ENCODE data around the gene SIAH3. TPM values are rescaled to one million over a fixed set of nuclear protein-coding genes. Genes with fewer than 3 reads are reported as not detected.

The SIAH3 gene
- total RNA-seq, 5 donors from 2014 or later (not counting 1 experiment from before 2014, with no cell fraction given), result 0.19 to 4.8 (median 2.4) TPM

DNA sequence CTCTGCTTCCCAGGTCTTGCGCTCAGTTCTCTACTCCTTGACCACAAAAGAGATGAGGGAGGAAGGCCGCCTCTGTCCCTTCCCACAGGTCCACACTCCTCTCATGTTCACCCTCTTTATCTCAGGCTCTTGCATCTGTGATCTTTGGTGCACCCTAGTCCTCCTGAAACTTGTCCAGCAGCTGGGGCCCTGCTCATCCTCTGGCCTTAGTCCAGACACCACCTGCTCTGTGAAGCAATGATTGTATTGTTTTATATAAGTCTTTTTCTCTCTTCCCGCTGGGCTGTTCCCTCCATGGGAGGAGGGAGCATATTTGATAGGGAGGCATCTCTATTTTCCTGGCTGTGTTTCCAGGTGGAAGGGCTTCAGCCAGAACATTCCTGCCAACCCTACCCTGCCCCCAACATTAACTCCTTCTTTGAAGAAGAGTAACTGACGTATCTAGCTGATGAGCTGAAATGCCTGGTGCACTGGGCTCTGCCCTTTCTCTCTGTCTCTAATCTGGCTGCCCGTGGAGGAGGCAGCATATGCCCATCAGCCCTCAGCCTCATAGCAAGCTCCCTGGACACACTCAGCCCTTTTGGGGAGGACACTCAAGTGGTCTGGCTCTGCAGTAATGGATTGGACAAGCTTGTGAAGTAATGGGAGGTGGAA lies 38.2 kb upstream of the SIAH3 start:
- Histone ChIP-seq H3K4me1 (ENCODE audit: control insufficient read depth in 1 of 2, extremely low read depth in 1 of 2, insufficient read depth in 2 of 2, low read length in 2 of 2) (no peaks in the 10 kb centered on the region), H3K27me3 (replicated peaks in 1 of 2; ENCODE audit: control insufficient read depth in 2 of 2, extremely low read depth in 1 of 2, insufficient read depth in 2 of 2, low read length in 1 of 2) (peaks cover 0 to 9% of the 10 kb centered on the region in 2 experiments), H3K9me3 (no peaks in the 10 kb centered on the region), H3K36me3 (ENCODE audit: control insufficient read depth in 2 of 2, extremely low read depth in 1 of 2, insufficient read depth in 1 of 2, low read length in 1 of 2) (no peaks in the 10 kb centered on the region), H3K4me3 (ENCODE audit: control insufficient read depth in 1 of 2, extremely low read depth in 1 of 2, low read length in 1 of 2) (no peak overlapping the region), H3K27ac (ENCODE audit: low read length) (no peak overlapping the region)
- H3K27ac Mint-ChIP-seq, result no peak overlapping the region
- POLR2A ChIA-PET, result no interaction called here
- WGBS (ENCODE audit: insufficient coverage), result 83% methylated on average over 1 of the region's 5 CpGs
- no peaks in the 10 kb centered on the region for H3K9me3 Mint-ChIP-seq
- H3K27me3 Mint-ChIP-seq, result peaks cover 8 to 13% of the 10 kb centered on the region in 2 donors
- CTCF ChIA-PET, result interaction anchor here (0.7 kb wide), 2 partner anchors 63 to 200 kb away, joined by 3 to 7 read pairs; no protein-coding TSS in a partner anchor
- H3K4me1 Mint-ChIP-seq, result no peaks in the 10 kb centered on the region
- ATAC-seq (replicated peaks in 1 of 4) (no peak), DNase-seq (no peak)
- no peaks in the 10 kb centered on the region for H3K36me3 Mint-ChIP-seq
- no peak overlapping the region for H3K4me3 Mint-ChIP-seq

- POLR2A ChIA-PET, result interaction anchor here in 1 of 2 donors (0.7 kb wide), 1 partner anchor 141 kb away, joined by 4 read pairs; no protein-coding TSS in a partner anchor
- H3K27ac ChIP-seq (ENCODE audit: low read length), result no peak overlapping the region
- no peaks in the 10 kb centered on the region for H3K36me3 Mint-ChIP-seq
- CTCF ChIA-PET, result no interaction called here
- H3K27ac Mint-ChIP-seq, result no peak overlapping the region
- H3K36me3 ChIP-seq (ENCODE audit: control insufficient read depth in 2 of 2, extremely low read depth in 1 of 2, insufficient read depth in 1 of 2, low read length in 1 of 2), result no peaks in the 10 kb centered on the region
- peaks cover 0 to 1% of the 10 kb centered on the region in 2 experiments for H3K27me3 ChIP-seq (replicated peaks in 1 of 2; ENCODE audit: control insufficient read depth in 2 of 2, extremely low read depth in 1 of 2, insufficient read depth in 2 of 2, low read length in 1 of 2)
- ATAC-seq (replicated peaks in 1 of 4), result no peak
- no peaks in the 10 kb centered on the region for H3K9me3 Mint-ChIP-seq
- 94% methylated on average over 5 of the region's 7 CpGs for WGBS (ENCODE audit: insufficient coverage)
- DNase-seq, result no peak
- H3K4me1 ChIP-seq (ENCODE audit: control insufficient read depth in 1 of 2, extremely low read depth in 1 of 2, insufficient read depth in 2 of 2, low read length in 2 of 2), result no peaks in the 10 kb centered on the region
- H3K4me3 Mint-ChIP-seq, result no peak overlapping the region
- no peaks in the 10 kb centered on the region for H3K9me3 ChIP-seq
- no peak overlapping the region for H3K4me3 ChIP-seq (ENCODE audit: control insufficient read depth in 1 of 2, extremely low read depth in 1 of 2, low read length in 1 of 2)
- no peaks in the 10 kb centered on the region for H3K4me1 Mint-ChIP-seq
- H3K27me3 Mint-ChIP-seq, result peaks cover 3 to 13% of the 10 kb centered on the region in 2 donors
These were observed 34.9 kb upstream of the SIAH3 start for GRCh38 chr13:45886466-45886865.

DNA sequence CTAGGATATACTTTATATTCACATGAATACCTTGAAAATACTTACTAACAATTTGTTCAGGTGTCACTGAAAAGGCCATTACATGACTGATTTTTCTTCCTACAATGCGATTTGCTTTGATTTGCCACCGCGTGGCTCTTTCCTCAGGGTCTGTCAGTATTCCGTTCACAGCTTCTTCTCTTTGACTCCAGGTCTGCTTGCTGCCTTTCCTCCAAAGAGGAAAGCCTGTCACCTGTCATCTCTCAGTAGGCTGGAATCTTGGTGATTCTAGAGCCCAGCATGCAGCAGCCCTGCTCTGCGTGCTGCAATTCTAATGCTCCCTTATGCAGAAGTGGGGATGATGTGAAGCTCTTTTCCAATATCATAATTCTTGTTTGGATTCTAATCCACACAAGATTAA lies 33.6 kb upstream of the SIAH3 start:
- Histone ChIP-seq H3K9me3 (no peaks in the 10 kb centered on the region), H3K36me3 (ENCODE audit: control insufficient read depth in 2 of 2, extremely low read depth in 1 of 2, insufficient read depth in 1 of 2, low read length in 1 of 2) (no peaks in the 10 kb centered on the region), H3K4me3 (ENCODE audit: control insufficient read depth in 1 of 2, extremely low read depth in 1 of 2, low read length in 1 of 2) (no peak overlapping the region), H3K4me1 (ENCODE audit: control insufficient read depth in 1 of 2, extremely low read depth in 1 of 2, insufficient read depth in 2 of 2, low read length in 2 of 2) (no peaks in the 10 kb centered on the region), H3K27ac (ENCODE audit: low read length) (no peak overlapping the region), H3K27me3 (replicated peaks in 1 of 2; ENCODE audit: control insufficient read depth in 2 of 2, extremely low read depth in 1 of 2, insufficient read depth in 2 of 2, low read length in 1 of 2) (no peaks in the 10 kb centered on the region)
- Mint-ChIP-seq H3K9me3 (no peaks in the 10 kb centered on the region), H3K27me3 (peaks cover 3 to 7% of the 10 kb centered on the region in 2 donors), H3K4me3 (no peak overlapping the region), H3K27ac (no peak overlapping the region), H3K4me1 (no peaks in the 10 kb centered on the region), H3K36me3 (no peaks in the 10 kb centered on the region)
- 96% methylated on average over 4 of the region's 5 CpGs for WGBS (ENCODE audit: insufficient coverage)
- ChIA-PET CTCF (no interaction called here), POLR2A (no interaction called here)
- no peak for DNase-seq
- ATAC-seq (replicated peaks in 1 of 4), result no peak

DNA sequence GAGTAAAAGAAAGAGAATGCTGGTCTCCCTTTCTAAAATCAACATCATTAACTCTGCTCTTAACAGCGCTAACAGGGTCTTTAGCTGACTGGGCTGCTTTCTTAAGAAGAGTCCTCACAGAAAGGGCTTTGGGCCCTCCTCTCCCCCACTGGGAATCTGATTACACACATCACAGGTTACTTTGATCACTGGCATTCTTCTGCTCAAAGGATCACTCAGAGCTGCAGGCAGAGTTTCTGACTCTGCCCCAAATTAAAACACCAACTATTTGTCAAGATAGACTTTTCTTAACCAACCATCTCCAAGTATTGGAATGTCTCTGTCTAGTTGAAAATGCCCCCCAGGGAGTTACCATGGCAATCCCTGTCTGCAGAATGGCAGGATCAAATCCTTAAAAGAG lies 31.1 kb upstream of the SIAH3 start:
- Histone ChIP-seq H3K27ac (ENCODE audit: low read length) (no peak overlapping the region), H3K4me1 (ENCODE audit: control insufficient read depth in 1 of 2, extremely low read depth in 1 of 2, insufficient read depth in 2 of 2, low read length in 2 of 2) (no peaks in the 10 kb centered on the region), H3K4me3 (ENCODE audit: control insufficient read depth in 1 of 2, extremely low read depth in 1 of 2, low read length in 1 of 2) (no peak overlapping the region), H3K36me3 (ENCODE audit: control insufficient read depth in 2 of 2, extremely low read depth in 1 of 2, insufficient read depth in 1 of 2, low read length in 1 of 2) (no peaks in the 10 kb centered on the region), H3K9me3 (no peaks in the 10 kb centered on the region), H3K27me3 (replicated peaks in 1 of 2; ENCODE audit: control insufficient read depth in 2 of 2, extremely low read depth in 1 of 2, insufficient read depth in 2 of 2, low read length in 1 of 2) (peaks cover 0 to 3% of the 10 kb centered on the region in 2 experiments)
- peaks cover 5 to 7% of the 10 kb centered on the region in 2 donors for H3K27me3 Mint-ChIP-seq
- WGBS (ENCODE audit: insufficient coverage), result no CpG with 5 or more reads among the region's 1 CpG
- DNase-seq (no peak), ATAC-seq (replicated peaks in 1 of 4) (no peak)
- no peaks in the 10 kb centered on the region for H3K4me1 Mint-ChIP-seq
- no peaks in the 10 kb centered on the region for H3K36me3 Mint-ChIP-seq
- POLR2A ChIA-PET, result no interaction called here
- H3K27ac Mint-ChIP-seq, result no peak overlapping the region
- CTCF ChIA-PET, result no interaction called here
- no peak overlapping the region for H3K4me3 Mint-ChIP-seq
- no peaks in the 10 kb centered on the region for H3K9me3 Mint-ChIP-seq

- POLR2A ChIA-PET, result no interaction called here
- no CpG with 5 or more reads among the region's 2 CpGs for WGBS (ENCODE audit: insufficient coverage)
These were observed 29.8 kb upstream of the SIAH3 start for GRCh38 chr13:45881353-45881752.

DNA sequence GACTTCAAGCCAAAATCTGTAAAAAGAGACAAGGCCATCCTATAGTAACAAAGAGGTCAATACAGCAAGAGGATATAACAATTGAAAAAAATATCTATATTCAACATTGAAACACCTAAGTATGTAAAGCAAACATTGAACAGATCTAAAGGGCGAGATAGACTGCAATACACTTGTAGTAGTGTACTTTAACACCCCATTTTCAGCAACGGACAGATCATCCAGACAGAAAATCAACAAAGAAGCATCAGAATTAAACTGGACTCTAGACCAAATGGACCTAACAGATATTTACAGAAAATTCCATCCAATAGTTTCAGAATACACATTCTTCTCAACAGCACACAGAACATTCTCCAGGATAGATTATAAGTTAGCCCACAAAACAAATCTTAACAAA lies 28.7 kb upstream of the SIAH3 start:
- Mint-ChIP-seq H3K9me3 (no peaks in the 10 kb centered on the region), H3K27me3 (peaks cover 5 to 7% of the 10 kb centered on the region in 2 donors), H3K27ac (no peak overlapping the region), H3K4me1 (no peaks in the 10 kb centered on the region), H3K36me3 (no peaks in the 10 kb centered on the region), H3K4me3 (no peak overlapping the region)
- Histone ChIP-seq H3K4me1 (ENCODE audit: control insufficient read depth in 1 of 2, extremely low read depth in 1 of 2, insufficient read depth in 2 of 2, low read length in 2 of 2) (no peaks in the 10 kb centered on the region), H3K36me3 (ENCODE audit: control insufficient read depth in 2 of 2, extremely low read depth in 1 of 2, insufficient read depth in 1 of 2, low read length in 1 of 2) (no peaks in the 10 kb centered on the region), H3K4me3 (ENCODE audit: control insufficient read depth in 1 of 2, extremely low read depth in 1 of 2, low read length in 1 of 2) (no peak overlapping the region), H3K9me3 (no peaks in the 10 kb centered on the region), H3K27ac (ENCODE audit: low read length) (no peak overlapping the region), H3K27me3 (replicated peaks in 1 of 2; ENCODE audit: control insufficient read depth in 2 of 2, extremely low read depth in 1 of 2, insufficient read depth in 2 of 2, low read length in 1 of 2) (peaks cover 0 to 6% of the 10 kb centered on the region in 2 experiments)
- POLR2A ChIA-PET, result no interaction called here
- ATAC-seq (replicated peaks in 1 of 4), result no peak
- CTCF ChIA-PET, result interaction anchor here in 1 of 2 donors (0.7 kb wide), 1 partner anchor 75 kb away, joined by 5 read pairs; no protein-coding TSS in a partner anchor
- no peak for DNase-seq
- WGBS (ENCODE audit: insufficient coverage), result 43% methylated on average over 2 of the region's 2 CpGs

More at GRCh38 chr13:45881353-45881752, 29.8 kb upstream of the SIAH3 start:
- DNase-seq, result no peak
- no peaks in the 10 kb centered on the region for H3K36me3 Mint-ChIP-seq
- Histone ChIP-seq H3K27ac (ENCODE audit: low read length) (no peak overlapping the region), H3K36me3 (ENCODE audit: control insufficient read depth in 2 of 2, extremely low read depth in 1 of 2, insufficient read depth in 1 of 2, low read length in 1 of 2) (no peaks in the 10 kb centered on the region), H3K4me3 (ENCODE audit: control insufficient read depth in 1 of 2, extremely low read depth in 1 of 2, low read length in 1 of 2) (no peak overlapping the region), H3K4me1 (ENCODE audit: control insufficient read depth in 1 of 2, extremely low read depth in 1 of 2, insufficient read depth in 2 of 2, low read length in 2 of 2) (no peaks in the 10 kb centered on the region), H3K27me3 (replicated peaks in 1 of 2; ENCODE audit: control insufficient read depth in 2 of 2, extremely low read depth in 1 of 2, insufficient read depth in 2 of 2, low read length in 1 of 2) (peaks cover 0 to 6% of the 10 kb centered on the region in 2 experiments), H3K9me3 (no peaks in the 10 kb centered on the region)
- H3K27me3 Mint-ChIP-seq, result peaks cover 5 to 7% of the 10 kb centered on the region in 2 donors
- no peaks in the 10 kb centered on the region for H3K4me1 Mint-ChIP-seq
- H3K4me3 Mint-ChIP-seq, result no peak overlapping the region
- CTCF ChIA-PET, result no interaction called here
- no peak for ATAC-seq (replicated peaks in 1 of 4)
- H3K9me3 Mint-ChIP-seq, result no peaks in the 10 kb centered on the region
- no peak overlapping the region for H3K27ac Mint-ChIP-seq
